Endodermal cell (in vitro differentiated cells): ENCODE data around the gene TTC9B. TPM values are rescaled to one million over a fixed set of nuclear protein-coding genes. Genes with fewer than 3 reads are reported as not detected.
A peak's percentile ranks its signal among the peaks of the same experiment; 100 is the strongest.

Experiments
- DNase-seq: peaks from one replicate; pipeline ENCODE4 v3.0.0-alpha.2; 2017
- H3K27ac ChIP-seq: 2 replicates; pipeline ENCODE4 v1.5.1; 2013; ENCODE audit warnings: mild to moderate bottlenecking, low read depth, low read length, moderate library complexity
- H3K27me3 ChIP-seq: 2 replicates; pipeline ENCODE4 v1.6.1; 2013; ENCODE audit warnings: mild to moderate bottlenecking, low read length, moderate library complexity; ENCODE audit not compliant: insufficient read depth, control insufficient read depth, poor library complexity, severe bottlenecking
- H3K36me3 ChIP-seq: 2 replicates; pipeline ENCODE4 v1.7.0; 2013; ENCODE audit warnings: mild to moderate bottlenecking, low read length, moderate library complexity; ENCODE audit not compliant: control insufficient read depth, insufficient read depth
- H3K4me1 ChIP-seq: one replicate; pipeline ENCODE4 v1.7.0; 2013; ENCODE audit warnings: low read length; ENCODE audit not compliant: control insufficient read depth, insufficient read depth
- H3K4me3 ChIP-seq: 2 replicates; pipeline ENCODE4 v1.5.1; 2013; ENCODE audit warnings: mild to moderate bottlenecking, low read length, moderate library complexity
- H3K9ac ChIP-seq: 2 replicates; pipeline ENCODE4 v1.6.1; 2013; ENCODE audit warnings: mild to moderate bottlenecking, low read length, moderate library complexity; ENCODE audit not compliant: poor library complexity, severe bottlenecking; ENCODE audit errors: extremely low read depth
- H3K9me3 ChIP-seq: 2 replicates; pipeline ENCODE4 v1.6.1; 2013; ENCODE audit warnings: mild to moderate bottlenecking, low read length, moderate library complexity; ENCODE audit not compliant: control insufficient read depth
- H3K27ac Mint-ChIP-seq: 2 replicates; pipeline ENCODE4 v1.8.0; 2020; ENCODE audit warnings: mixed read lengths
- H3K27me3 Mint-ChIP-seq: 2 replicates; pipeline ENCODE4 v1.8.0; 2021; ENCODE audit warnings: mild to moderate bottlenecking, mixed read lengths; ENCODE audit not compliant: insufficient read depth
- H3K36me3 Mint-ChIP-seq: 2 replicates; pipeline ENCODE4 v1.8.0; 2020; ENCODE audit warnings: low read depth, mixed read lengths
- H3K4me1 Mint-ChIP-seq: 2 replicates; pipeline ENCODE4 v1.8.0; 2020; ENCODE audit warnings: mixed read lengths
- H3K4me3 Mint-ChIP-seq: 2 replicates; pipeline ENCODE4 v1.8.0; 2020; ENCODE audit warnings: mild to moderate bottlenecking, moderate library complexity, mixed read lengths
- H3K9me3 Mint-ChIP-seq: 2 replicates; pipeline ENCODE4 v1.8.0; 2020; ENCODE audit warnings: mild to moderate bottlenecking, mixed read lengths
- WGBS, 2 experiments: methylation state at CpG; one replicate each; pipeline versions ENCODE4 v1.1.5 to v1.1.7; 2013; ENCODE audit warnings: missing lambda C conversion rate in 2 of 2, mixed read lengths in 1 of 2; ENCODE audit not compliant: insufficient coverage in 1 of 2, insufficient read length in 1 of 2; 5-methylcytosine and 5-hydroxymethylcytosine counted together
- total RNA-seq, 2 donors: library from RNA; stranded (reverse); fragmentation: NEBNext Ultra II Directional in 1 of 2; extraction: Animal tissue kit (Norgen Biotek cat#: 25700) in 1 of 2; gene quantifications; 2 replicates in 1 of 2; 3 replicates in 1 of 2; pipeline ENCODE4 v1.2.1, GENCODE V29; 2021
- TF ChIP-seq, protein P1 (sequence below): fragments of 200-600 bp; sonication (generic); conservative IDR thresholded peaks from 2 replicates; pipeline ENCODE4 v1.5.0; 2021; ENCODE audit warnings: antibody characterized with exemption, mild to moderate bottlenecking

TTC9B gene
- total RNA-seq, 2 donors from 2014 or later = not detected

DNA sequence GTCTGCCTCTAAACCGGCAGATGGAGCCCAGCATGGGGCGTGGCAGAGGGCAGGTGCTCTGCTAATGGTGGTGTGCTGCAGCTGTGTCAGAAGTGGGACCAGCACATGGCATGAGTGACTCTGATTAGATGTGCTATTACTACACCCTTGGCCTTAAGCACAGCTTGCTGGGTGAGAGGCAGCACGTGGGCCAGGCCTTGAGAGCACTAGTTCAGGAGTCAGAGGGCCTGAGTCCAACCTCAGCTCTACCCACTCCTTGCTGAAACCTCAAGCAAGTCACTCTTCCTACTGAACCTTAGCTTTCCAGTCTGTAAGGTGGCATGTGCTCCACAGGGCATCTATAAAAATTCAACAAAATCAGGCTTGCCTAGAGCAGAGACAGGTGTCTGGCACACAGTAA lies 44.2 kb upstream of the TTC9B start:
- H3K27me3 Mint-ChIP-seq = no peaks in the 10 kb centered on the region
- WGBS, 2 experiments = 93 to 100% methylated on average over 3 of the region's 3 CpGs

DNA sequence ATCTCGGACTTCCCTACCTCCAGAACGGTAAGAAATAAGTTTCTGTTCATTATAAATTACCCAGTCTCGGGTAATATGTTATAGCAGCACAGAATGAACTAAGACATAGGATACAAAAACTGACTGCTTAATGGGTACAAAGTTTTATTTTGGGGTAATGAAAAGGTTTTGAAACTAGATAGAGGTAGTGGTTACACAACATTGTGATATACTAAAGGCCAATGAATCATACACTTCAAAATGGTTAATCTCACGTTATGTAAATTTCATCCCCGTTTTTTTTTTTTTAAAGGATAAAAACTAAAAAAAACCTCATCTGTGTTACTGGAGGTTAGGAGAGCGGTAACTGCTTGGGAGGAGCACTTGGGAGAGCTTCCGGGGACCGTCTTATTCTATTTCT lies 43.4 kb upstream of the TTC9B start:
- TF ChIP-seq, protein P1, sequence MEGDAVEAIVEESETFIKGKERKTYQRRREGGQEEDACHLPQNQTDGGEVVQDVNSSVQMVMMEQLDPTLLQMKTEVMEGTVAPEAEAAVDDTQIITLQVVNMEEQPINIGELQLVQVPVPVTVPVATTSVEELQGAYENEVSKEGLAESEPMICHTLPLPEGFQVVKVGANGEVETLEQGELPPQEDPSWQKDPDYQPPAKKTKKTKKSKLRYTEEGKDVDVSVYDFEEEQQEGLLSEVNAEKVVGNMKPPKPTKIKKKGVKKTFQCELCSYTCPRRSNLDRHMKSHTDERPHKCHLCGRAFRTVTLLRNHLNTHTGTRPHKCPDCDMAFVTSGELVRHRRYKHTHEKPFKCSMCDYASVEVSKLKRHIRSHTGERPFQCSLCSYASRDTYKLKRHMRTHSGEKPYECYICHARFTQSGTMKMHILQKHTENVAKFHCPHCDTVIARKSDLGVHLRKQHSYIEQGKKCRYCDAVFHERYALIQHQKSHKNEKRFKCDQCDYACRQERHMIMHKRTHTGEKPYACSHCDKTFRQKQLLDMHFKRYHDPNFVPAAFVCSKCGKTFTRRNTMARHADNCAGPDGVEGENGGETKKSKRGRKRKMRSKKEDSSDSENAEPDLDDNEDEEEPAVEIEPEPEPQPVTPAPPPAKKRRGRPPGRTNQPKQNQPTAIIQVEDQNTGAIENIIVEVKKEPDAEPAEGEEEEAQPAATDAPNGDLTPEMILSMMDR = no peak
- Histone ChIP-seq H3K4me1 (peaks cover 1% of the 10 kb centered on the region), H3K27me3 (no peaks in the 10 kb centered on the region), H3K4me3 (no peak overlapping the region), H3K27ac (no peak overlapping the region), H3K9me3 (no peaks in the 10 kb centered on the region), H3K36me3 (peaks cover 42% of the 10 kb centered on the region), H3K9ac (no peak overlapping the region)
- H3K4me1 Mint-ChIP-seq = peaks cover 3% of the 10 kb centered on the region
- DNase-seq = no peak
- WGBS, 2 experiments = 96 to 97% methylated on average over 6 to 8 of the region's 8 CpGs
- no peak overlapping the region for H3K27ac Mint-ChIP-seq
- H3K4me3 Mint-ChIP-seq = no peak overlapping the region
- no peaks in the 10 kb centered on the region for H3K9me3 Mint-ChIP-seq
- no peaks in the 10 kb centered on the region for H3K27me3 Mint-ChIP-seq
- peaks cover 53% of the 10 kb centered on the region for H3K36me3 Mint-ChIP-seq

More for the DNA sequence above, 44.2 kb upstream of the TTC9B start:
- Histone ChIP-seq H3K36me3 (peaks cover 34% of the 10 kb centered on the region), H3K9ac (no peak overlapping the region), H3K4me3 (no peak overlapping the region), H3K9me3 (no peaks in the 10 kb centered on the region), H3K27ac (no peak overlapping the region), H3K4me1 (no peaks in the 10 kb centered on the region), H3K27me3 (no peaks in the 10 kb centered on the region)
- peaks cover 49% of the 10 kb centered on the region for H3K36me3 Mint-ChIP-seq
- no peaks in the 10 kb centered on the region for H3K9me3 Mint-ChIP-seq
- peaks cover 6% of the 10 kb centered on the region for H3K4me1 Mint-ChIP-seq
- DNase-seq = no peak
- no peak overlapping the region for H3K4me3 Mint-ChIP-seq
- TF ChIP-seq, protein P1 = no peak
- H3K27ac Mint-ChIP-seq = no peak overlapping the region

- peaks cover 40% of the 10 kb centered on the region for H3K4me1 Mint-ChIP-seq
- WGBS, 2 experiments = 96 to 98% methylated on average over 7 to 9 of the region's 9 CpGs
- TF ChIP-seq, protein P1 = no peak
- H3K27me3 Mint-ChIP-seq = no peaks in the 10 kb centered on the region
- H3K27ac Mint-ChIP-seq = peak overlapping the region; percentile 66
- no peak overlapping the region for H3K4me3 ChIP-seq
- no peaks in the 10 kb centered on the region for H3K9me3 Mint-ChIP-seq
- peaks cover 39% of the 10 kb centered on the region for H3K4me1 ChIP-seq
- no peaks in the 10 kb centered on the region for H3K9me3 ChIP-seq
- no peak overlapping the region for H3K9ac ChIP-seq
- peaks cover 41% of the 10 kb centered on the region for H3K36me3 ChIP-seq
- no peak overlapping the region for H3K4me3 Mint-ChIP-seq
- H3K27me3 ChIP-seq = no peaks in the 10 kb centered on the region
- H3K36me3 Mint-ChIP-seq = peaks cover 53% of the 10 kb centered on the region
- no peak for DNase-seq
- H3K27ac ChIP-seq = no peak overlapping the region
Measured at GRCh38 chr19:40257096-40257517, 38.9 kb upstream of the TTC9B start.
